Large intestine (tissue), 3 donors: ENCODE measurements around the gene CATSPERD. TPM values are rescaled to one million over a fixed set of nuclear protein-coding genes. Genes with fewer than 3 reads are reported as not detected.

Experiments used
- DNase-seq, 2 donors: peaks; one replicate each; pipeline versions ENCODE4 v3.0.0 to v3.0.0-alpha.2; 2013
- H3K27ac ChIP-seq: one replicate; pipeline ENCODE4 v1.5.1; 2013; ENCODE audit warnings: low read length
- H3K27me3 ChIP-seq: 2 replicates; pipeline ENCODE4 v1.6.1; 2013; ENCODE audit warnings: low read length; ENCODE audit not compliant: control insufficient read depth, insufficient read depth
- H3K36me3 ChIP-seq: 2 replicates; pipeline ENCODE4 v1.6.1; 2013; ENCODE audit warnings: low read length; ENCODE audit not compliant: control insufficient read depth, insufficient read depth
- H3K4me1 ChIP-seq: one replicate; pipeline ENCODE4 v1.6.1; 2013; ENCODE audit warnings: low read length; ENCODE audit not compliant: control insufficient read depth, insufficient read depth
- H3K4me3 ChIP-seq: one replicate; pipeline ENCODE4 v1.5.1; 2013; ENCODE audit warnings: low read length
- H3K9me3 ChIP-seq: one replicate; pipeline ENCODE4 v1.6.1; 2013; ENCODE audit warnings: mild to moderate bottlenecking, low read depth, low read length, moderate library complexity; ENCODE audit not compliant: control insufficient read depth
- WGBS: methylation state at CpG from one replicate; pipeline ENCODE4 v1.1.5; 2013; ENCODE audit warnings: low lambda C conversion rate; ENCODE audit not compliant: insufficient coverage; 5-methylcytosine and 5-hydroxymethylcytosine counted together
- polyA plus RNA-seq: library from polyadenylated mRNA; unstranded; fragments of 120-200 nt; gene quantifications from one replicate; pipeline ENCODE4 v1.2.1, GENCODE V29; 2013

CATSPERD gene
- polyA plus RNA-seq, 1 donor: not detected

- no peak for DNase-seq
- no peaks in the 10 kb centered on the region for H3K27me3 ChIP-seq
- H3K36me3 ChIP-seq: peaks cover 53% of the 10 kb centered on the region
- no CpG with 5 or more reads among the region's 39 CpGs for WGBS
- peaks cover 15% of the 10 kb centered on the region for H3K9me3 ChIP-seq
- H3K27ac ChIP-seq: no peak overlapping the region
- peaks cover 8% of the 10 kb centered on the region for H3K4me1 ChIP-seq
- no peak overlapping the region for H3K4me3 ChIP-seq
Measured at GRCh38 chr19:5789351-5789761, 68.9 kb downstream of the CATSPERD start.

- Histone ChIP-seq H3K36me3 (peaks cover 49% of the 10 kb centered on the region), H3K27ac (no peak overlapping the region), H3K9me3 (peaks cover 15% of the 10 kb centered on the region), H3K4me1 (peaks cover 8% of the 10 kb centered on the region), H3K4me3 (peak overlapping the region; percentile 95), H3K27me3 (no peaks in the 10 kb centered on the region)
- no peak for DNase-seq
- no CpG with 5 or more reads among the region's 26 CpGs for WGBS
Measured at GRCh38 chr19:5789886-5790558, 69.6 kb downstream of the CATSPERD start.

DNA sequence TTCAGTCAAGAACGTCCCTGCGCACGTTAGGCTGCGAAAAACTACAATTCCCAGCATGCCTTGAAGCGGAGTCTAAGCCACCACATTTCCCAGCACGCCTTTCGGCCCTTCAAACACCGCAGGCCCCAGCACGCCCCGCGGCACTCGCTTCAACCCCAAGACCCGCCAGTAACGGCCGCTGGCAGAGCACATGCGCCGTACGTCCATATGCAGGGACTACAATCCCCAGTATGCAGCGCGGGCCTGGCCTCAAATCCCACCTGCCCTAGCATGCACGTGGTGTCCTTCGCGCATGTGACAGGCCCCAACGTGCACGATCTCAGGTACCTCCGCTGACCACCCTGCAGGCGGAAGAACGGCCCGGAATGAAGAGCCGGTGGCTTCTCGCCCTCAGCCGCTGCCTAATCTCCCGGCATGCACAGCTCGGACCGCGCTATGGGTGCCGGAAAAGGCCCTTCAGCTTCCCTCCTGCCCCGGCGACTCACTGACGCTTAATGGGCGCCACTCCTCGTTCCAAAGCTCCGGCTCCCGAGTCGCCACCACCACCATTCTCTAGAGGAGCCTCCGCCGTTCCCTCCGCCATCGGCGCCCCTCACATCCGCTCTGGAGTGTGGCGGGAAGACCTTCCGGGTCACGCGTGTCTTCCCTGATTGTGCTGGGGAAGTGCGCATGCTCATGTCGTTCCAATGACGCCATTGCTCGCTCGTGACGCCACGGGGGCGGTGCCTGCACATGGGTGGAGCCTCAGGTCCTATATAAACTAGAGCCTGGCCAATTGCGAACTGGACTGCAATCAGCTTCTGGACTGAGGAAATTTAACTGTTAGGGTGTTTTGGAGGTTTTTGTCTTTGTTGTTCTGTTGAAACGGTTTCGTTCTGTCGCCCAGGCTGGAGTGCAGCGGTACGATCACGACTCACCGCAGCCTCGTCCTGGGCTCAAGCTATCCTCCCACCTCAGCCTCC lies 70.4 kb downstream of the CATSPERD start, which contains the start of gene DUS3L:
Gene DUS3L, minus strand, starts transcription at position 605 of the 962 bp plus-strand sequence. Its CDS starts 22 bp downstream, at position 583.
- Histone ChIP-seq H3K4me1 (peaks cover 8% of the 10 kb centered on the region), H3K36me3 (peaks cover 40% of the 10 kb centered on the region), H3K27me3 (no peaks in the 10 kb centered on the region), H3K4me3 (peak within 1 kb of the TSS; percentile 95), H3K9me3 (peaks cover 11% of the 10 kb centered on the region), H3K27ac (peak within 1 kb of the TSS; percentile 96)
- DNase-seq: peak; percentile 99
- no CpG with 5 or more reads among the region's 72 CpGs for WGBS

DNA sequence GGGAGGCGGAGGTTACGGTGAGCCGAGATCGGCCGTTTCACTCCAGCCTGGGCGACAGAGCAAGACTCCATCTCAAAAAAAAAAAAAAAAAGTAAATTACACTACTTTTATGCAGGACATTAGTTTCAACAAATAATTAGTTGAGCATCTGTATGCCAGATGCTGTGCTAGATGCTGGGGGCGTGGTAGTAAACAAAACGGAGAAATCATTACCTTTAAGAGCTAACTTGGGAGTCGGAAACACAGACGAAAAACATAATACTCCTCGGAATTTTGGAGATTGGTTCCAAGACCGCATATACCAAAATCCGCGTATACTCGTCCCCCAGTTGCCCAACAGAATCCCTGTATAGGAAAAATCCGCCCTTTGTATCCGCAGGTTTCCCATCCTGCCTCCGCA lies 71.8 kb downstream of the CATSPERD start:
- Histone ChIP-seq H3K36me3 (peaks cover 28% of the 10 kb centered on the region), H3K4me1 (peaks cover 8% of the 10 kb centered on the region), H3K4me3 (no peak overlapping the region), H3K27ac (no peak overlapping the region), H3K9me3 (peaks cover 5% of the 10 kb centered on the region), H3K27me3 (no peaks in the 10 kb centered on the region)
- WGBS: no CpG with 5 or more reads among the region's 18 CpGs
- no peak for DNase-seq

DNA sequence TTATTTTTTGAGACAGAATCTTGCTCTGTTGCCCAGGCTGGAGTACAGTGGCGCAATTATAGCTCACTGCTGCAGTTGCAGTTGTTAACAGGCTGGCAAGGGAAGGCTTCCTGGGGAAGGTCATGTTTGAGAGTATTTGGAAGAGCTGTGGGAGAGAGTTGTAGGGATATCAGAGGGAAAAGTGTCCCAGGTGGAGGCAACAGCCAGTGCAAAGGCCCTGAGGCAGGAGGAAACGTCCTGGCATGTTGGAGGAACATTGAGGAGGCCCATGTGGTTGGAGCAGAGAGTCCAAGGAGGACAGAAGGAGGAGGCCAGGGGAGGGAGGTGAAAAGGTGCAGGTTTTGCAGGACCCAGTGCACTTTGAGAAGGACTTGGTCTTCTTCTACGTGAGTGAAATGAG lies 72.8 kb downstream of the CATSPERD start:
- H3K36me3 ChIP-seq: peaks cover 18% of the 10 kb centered on the region
- peaks cover 8% of the 10 kb centered on the region for H3K4me1 ChIP-seq
- peaks cover 5% of the 10 kb centered on the region for H3K9me3 ChIP-seq
- H3K4me3 ChIP-seq: no peak overlapping the region
- no peak for DNase-seq
- H3K27ac ChIP-seq: no peak overlapping the region
- H3K27me3 ChIP-seq: no peaks in the 10 kb centered on the region
- no CpG with 5 or more reads among the region's 3 CpGs for WGBS

DNA sequence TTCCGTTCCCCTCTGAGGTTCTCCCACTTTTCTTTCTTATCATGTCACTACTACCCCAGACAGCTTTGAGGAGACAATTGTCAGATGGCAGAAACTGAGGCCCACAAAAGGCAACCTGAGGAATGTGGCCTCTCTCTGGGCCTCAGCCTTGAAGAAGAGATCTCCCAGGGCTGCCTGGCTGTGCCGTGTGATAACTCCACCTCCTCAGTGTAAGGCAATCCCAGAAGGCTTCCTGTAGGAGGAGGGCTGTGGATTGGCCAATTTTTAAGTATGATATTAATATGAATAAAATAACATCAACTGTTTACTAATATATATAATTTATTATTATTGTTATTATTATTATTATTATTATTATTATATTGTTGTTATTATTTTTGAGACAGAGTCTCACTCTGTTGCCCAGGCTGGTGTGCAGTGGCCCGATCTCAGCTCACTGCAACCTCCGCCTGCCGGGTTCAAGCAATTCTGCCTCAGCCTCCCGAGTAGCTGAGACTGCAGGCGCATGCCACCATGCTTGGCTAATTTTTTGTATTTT lies 75.0 kb downstream of the CATSPERD start:
- H3K4me1 ChIP-seq: peaks cover 3% of the 10 kb centered on the region
- H3K27ac ChIP-seq: no peak overlapping the region
- no peaks in the 10 kb centered on the region for H3K36me3 ChIP-seq
- H3K27me3 ChIP-seq: peaks cover 6% of the 10 kb centered on the region
- no peak overlapping the region for H3K4me3 ChIP-seq
- WGBS: no CpG with 5 or more reads among the region's 7 CpGs
- H3K9me3 ChIP-seq: peaks cover 5% of the 10 kb centered on the region
- DNase-seq: no peak

DNA sequence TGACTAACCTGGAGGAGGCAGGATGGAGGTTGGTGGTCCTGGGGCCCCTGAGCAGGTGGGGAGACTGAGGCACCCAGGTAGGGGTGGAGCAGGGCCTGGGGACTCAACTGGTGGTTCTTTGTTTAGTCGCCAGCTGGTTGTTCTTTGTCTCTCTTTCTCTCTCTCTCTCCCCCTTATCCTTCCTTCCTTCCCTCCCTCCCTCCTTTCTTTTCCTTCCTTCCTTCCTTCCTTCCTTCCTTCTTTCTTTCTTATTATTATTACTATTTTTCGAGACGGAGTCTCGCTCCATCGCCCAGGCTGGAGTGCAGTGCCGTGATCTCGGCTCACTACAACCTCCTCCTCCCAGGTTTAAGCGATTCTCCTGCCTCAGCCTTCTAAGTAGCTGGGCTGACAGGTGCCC lies 77.8 kb downstream of the CATSPERD start:
- no peak for DNase-seq
- Histone ChIP-seq H3K4me1 (peaks cover under 1% of the 10 kb centered on the region), H3K9me3 (no peaks in the 10 kb centered on the region), H3K36me3 (no peaks in the 10 kb centered on the region), H3K27ac (no peak overlapping the region), H3K4me3 (no peak overlapping the region), H3K27me3 (peaks cover 21% of the 10 kb centered on the region)
- WGBS: 91% methylated on average over 5 of the region's 8 CpGs

GRCh38 chr19:5799247-5800241 lies 79.1 kb downstream of the CATSPERD start:
- peaks cover 31% of the 10 kb centered on the region for H3K27me3 ChIP-seq
- DNase-seq: peak in 1 of 2 donors; percentile 30
- peaks cover 9% of the 10 kb centered on the region for H3K4me1 ChIP-seq
- H3K36me3 ChIP-seq: no peaks in the 10 kb centered on the region
- no peaks in the 10 kb centered on the region for H3K9me3 ChIP-seq
- H3K4me3 ChIP-seq: no peak overlapping the region
- H3K27ac ChIP-seq: no peak overlapping the region
- WGBS: no CpG with 5 or more reads among the region's 37 CpGs

- no peak overlapping the region for H3K4me3 ChIP-seq
- no peak for DNase-seq
- H3K27ac ChIP-seq: no peak overlapping the region
- WGBS: no CpG with 5 or more reads among the region's 17 CpGs
- H3K9me3 ChIP-seq: no peaks in the 10 kb centered on the region
- peaks cover 10% of the 10 kb centered on the region for H3K4me1 ChIP-seq
- H3K36me3 ChIP-seq: no peaks in the 10 kb centered on the region
- H3K27me3 ChIP-seq: peaks cover 37% of the 10 kb centered on the region
Measured at GRCh38 chr19:5800361-5801270, 80.2 kb downstream of the CATSPERD start.
